ENCODE measurements around the gene SUPT7L.
"Not testable (repeated sequence)": the region's sequence is repeated elsewhere in the genome, so short reads cannot be mapped to it uniquely, and the experiment has no call there.

Gene SUPT7L

DNA sequence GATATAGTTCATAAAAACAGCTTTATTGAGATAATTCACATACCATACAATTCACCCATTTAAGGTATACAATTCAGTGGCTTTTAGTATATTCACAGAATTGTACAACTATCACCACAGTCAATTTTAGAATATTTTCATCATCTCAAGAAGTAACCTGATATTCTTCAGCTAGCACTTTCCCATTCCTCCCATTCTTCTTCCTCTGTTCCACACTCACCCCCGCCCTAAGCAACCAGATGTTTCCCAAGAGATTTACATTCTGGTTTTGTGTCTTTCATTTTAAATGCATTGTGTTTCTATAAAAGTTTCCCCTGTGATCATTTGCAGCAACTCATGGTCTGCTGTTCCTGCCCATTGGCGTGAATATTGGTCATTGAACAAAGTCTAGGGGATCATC, 29.1 kb downstream of the SUPT7L start:
- DNase-seq: no peak

DNA sequence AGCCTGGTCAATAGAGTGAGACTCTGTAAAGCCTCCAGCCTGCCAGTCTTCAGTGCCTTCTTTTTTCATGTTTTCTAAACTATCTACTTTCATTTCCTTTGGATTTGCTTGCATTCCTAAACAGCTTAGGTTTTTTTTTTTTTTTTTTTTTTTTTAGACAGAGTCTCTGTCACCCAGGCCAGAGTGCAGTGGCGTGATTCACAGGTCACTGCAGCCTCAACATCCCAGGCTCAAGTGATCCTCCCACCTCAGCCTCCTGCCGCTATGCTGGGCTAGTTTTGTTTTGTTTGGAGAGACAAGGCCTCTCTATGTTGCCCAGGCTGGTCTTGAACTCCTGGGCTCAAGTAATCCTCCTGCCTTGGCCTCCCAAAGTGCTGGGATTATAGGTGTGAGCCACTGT, 33.2 kb downstream of the SUPT7L start:
- not testable (repeated sequence) for DNase-seq

DNA sequence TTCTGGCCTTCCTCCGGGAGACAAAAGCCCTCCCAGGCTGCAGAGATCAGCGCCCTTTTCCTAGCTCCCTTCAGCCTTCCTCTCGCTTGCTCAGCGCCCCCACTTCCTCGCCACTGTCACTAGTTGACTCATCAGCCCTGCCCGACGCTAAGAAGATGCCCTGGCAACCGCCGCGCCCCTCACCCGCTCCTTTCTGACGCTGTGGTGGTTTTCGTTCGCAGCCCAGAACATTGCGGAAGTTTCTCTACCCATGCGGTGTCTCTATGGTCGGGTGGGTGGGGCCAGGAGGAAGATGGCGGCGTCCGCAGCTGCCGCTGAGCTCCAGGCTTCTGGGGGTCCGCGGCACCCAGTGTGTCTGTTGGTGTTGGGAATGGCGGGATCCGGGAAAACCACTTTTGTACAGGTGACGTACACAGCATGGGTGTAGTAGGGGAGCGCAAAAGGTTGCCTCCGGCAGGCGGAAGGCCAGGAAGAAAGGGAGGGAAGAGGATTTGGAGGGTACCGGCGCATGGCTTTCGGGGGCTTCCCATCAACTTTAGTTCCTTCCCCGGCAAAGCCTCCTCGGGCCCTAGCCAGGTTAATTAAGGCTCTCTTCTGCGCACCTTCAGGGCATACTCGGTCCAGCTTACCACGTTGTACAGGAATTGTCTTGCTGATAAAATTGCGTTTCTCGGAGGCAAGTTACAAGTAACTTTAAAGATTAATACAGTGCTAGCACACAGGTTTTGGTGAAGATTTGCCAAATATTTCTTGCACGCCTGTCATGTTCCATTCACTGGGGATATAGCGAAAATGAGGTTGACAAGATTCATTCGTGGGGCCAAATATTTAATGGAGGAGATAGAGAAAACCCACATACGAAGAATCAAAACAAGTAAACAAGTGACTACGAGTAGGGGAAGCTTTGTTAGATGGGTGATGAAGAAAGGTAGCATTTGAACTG, 34.4 kb downstream of the SUPT7L start, which contains the start of the genes CCDC121 and GPN1:
CCDC121 (minus strand) TSS at position 246 of the 943 bp plus-strand sequence. CDS start 1,213 bp downstream, outside the sequence.
GPN1 (plus strand) TSS at position 284 of the 943 bp plus-strand sequence; CDS start at position 293, 9 bp downstream.
- peak; percentile 94 for DNase-seq

DNA sequence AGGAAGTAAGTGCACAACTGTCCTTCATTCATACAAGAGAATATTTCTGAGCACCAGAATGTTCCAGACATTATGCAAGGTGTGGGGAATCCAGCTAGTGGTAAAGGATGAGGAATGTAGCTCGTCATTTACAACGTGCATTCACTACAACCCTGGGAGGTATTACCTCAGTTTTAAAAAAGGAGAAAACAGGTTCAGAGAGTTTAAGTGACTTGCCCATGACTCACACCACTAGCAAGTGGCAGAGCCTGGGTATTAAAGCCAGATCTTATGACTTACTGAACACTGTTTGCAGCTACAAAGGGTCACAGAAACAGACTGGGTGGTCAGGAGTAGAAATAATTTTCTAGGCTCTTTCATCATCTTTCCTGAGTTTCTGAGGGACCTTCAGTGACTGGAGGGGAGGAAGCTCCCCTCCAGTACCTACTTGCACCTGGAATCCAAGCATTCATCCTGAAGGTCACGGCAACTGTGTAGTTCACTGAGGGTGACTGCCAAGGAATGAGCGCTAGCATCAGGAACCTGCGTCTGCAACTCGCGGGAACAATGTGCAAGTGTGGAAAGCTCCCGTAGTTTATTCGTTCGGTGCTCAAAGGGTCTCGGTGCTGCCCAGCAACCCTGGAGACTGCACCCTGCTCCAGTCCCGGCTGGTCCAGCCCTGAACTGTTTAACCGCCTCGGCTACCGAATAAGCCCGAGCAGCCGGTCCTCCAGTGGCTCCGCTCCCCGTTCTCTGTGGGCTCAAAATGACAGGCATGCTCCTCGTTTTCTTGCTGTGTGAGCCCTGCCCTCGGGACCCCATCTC, 35.2 kb downstream of the SUPT7L start:
- peak; percentile 95 for DNase-seq

DNA sequence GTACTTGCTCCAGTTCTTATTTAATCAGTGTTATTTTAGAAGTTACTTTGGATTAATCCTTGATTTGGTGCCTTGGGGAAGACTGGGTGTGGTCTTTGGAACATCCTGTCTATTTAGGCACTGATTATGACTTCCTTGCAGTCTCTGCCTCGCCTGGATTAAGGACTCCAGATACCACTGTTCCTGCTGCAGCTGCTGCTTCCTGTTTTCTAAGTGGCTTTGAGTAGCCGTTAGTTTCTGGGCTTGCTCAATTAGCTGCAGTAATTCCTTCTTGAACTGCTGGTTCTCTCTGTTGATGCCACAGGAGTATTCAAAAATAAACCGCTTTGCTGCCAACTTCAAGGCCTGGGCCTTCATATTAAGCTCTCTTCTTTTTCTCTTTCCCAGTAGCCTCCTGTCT, 36.5 kb downstream of the SUPT7L start:
- DNase-seq: not testable (repeated sequence)

DNA sequence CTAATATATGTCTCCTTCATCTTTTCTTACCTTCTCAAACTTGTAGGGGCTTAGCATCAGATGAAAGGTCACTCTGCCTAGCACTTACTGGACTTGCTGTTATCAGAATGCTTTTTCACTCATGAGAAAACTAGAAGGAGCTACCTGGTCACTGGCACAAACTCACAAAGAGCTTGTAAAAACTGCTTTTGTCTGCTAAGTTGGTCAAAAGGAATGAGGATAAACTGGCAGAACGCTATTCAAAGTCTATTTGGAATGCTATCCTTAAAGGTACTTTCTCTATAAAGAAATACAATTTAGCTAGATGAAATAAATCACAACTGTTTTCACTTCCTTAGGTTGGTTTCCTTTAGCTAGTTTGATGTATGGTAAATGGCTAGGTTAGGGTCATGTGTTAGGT, 37.1 kb downstream of the SUPT7L start:
- DNase-seq: not testable (repeated sequence)

DNA sequence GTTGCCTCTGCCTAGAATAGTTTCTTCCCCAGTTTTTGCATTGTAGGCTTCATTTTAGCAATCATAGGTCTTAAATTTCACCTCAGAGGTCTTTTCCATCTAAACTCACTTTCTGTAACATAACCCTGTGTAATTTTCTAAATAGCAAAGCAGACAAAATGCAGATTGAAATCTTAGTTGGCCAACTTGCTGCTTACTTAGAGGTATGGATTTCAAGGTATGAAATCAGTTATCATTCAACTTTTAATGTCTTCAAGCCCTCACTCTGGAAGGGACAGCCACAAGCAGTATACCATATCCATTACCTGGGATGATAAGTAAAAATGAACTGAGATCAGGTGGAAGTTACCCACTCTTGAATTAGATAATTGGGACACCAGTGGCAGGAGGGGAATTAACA, 38.5 kb downstream of the SUPT7L start:
- no peak for DNase-seq

DNA sequence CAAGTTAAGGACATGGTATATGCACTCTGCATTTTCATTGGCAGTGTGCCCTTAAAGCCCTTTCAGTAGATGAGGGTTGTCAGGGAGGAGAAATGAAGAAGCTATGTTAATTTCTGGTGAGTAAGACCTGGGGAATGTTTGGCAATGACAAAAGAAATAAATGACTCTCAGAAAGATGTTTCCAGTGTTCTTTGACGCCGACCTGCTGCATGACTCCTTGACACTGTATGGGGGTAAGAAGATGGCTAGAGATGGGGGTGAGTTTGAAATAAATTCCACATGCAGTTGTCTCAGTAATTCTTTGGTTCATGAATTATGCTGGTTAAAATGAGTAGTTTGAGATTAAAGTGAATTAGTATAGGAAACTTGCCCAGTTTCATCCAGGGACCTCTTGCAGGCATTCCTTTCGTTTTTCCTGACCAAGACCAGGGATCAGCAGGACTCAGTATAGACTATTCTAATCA, 40.5 kb downstream of the SUPT7L start:
- DNase-seq: peak; percentile 78

DNA sequence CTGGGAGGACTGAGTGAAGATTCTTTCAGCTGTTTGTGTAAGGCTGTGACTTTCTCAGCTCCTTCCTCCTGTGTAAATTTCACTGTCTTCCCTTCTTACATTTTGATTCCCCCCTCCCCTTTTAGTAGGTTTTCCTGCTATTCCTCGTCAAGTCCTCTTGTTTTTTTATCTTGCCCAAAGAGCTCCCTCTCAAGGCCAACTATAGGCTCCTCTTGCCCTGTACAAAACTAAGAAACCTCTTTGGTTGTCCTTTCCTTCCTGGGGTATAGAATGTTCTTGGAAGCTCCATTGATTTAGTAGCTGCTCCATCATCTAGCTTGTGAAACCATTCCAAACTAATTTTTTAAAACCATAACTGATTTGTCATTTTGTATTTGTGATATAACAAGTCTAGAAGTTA, 41.9 kb downstream of the SUPT7L start:
- no peak for DNase-seq

DNA sequence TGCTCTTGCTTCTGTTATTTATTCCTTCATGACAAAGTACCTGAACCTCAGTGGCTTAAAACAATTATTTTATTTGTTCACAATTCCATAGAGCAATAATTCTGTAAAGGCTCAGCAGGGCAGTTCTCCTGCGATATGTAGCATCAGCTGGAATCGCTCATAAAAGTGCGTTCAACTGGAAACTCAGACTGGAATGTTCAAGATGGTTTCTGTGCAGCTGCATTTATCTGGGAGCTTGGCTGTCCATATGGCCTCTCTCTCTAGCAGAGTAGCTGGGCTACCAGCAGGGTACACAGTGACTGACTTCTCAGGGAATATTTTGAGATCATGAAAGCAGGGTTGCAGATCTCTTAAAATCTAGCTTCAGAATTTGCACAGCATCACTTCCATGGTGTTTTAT, 48.1 kb downstream of the SUPT7L start:
- DNase-seq: no peak

DNA sequence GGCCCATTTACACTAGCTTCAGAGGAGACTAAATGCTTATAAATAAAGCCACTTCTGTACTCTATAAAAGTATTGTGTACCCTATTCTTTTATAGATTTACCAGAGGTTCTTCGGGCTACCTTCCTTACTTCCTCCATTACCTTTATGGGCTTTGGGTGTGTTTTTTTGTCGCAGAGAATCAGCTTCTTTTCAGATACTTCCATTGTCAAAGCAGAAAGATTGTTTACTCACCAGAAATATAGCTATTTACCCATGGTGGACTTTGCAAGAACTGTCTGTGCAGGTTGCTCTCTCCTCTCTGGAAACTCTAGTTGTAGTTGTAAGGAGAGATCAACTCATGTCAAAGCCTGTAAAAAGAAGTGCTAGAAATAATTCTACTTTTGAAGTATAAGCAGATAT, 49.4 kb downstream of the SUPT7L start:
- DNase-seq: no peak

DNA sequence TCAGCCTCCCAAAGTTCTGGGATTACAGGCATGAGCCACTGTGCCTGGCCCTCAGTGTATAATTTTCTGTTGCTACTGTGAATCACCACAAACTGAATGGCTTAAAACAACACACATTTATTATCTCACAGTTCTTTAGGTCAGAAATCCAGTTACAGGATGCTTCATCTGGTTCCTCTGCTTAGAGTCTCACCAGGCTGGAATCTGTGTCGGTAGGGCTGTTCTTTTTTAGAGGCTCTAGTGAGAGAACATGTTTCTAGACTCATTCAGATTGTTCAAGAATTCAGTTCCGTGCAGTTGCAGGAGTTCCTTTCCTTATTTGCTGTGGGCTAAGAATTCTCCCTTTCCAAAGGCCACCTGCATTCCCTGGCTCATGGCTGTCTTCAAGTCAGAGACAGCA, 56.8 kb downstream of the SUPT7L start:
- no peak for DNase-seq

Data from NCI-H226 (cell line).